Stimulated activated CD4-positive, alpha-beta T cell treated with anti-CD3 and anti-CD28 coated beads, Interleukin-15, amount 100 ng/mL, for 1 hour (primary cell): ENCODE measurements around the gene RNU6-9.
A peak's percentile ranks its signal among the peaks of the same experiment; 100 is the strongest.

Experiments
- DNase-seq, 2 donors: peaks; one replicate each; pipeline ENCODE4 v3.0.0-alpha.2; 2020; ENCODE audit warnings: low read depth in 1 of 2, low spot score in 1 of 2

The RNU6-9 gene

DNA sequence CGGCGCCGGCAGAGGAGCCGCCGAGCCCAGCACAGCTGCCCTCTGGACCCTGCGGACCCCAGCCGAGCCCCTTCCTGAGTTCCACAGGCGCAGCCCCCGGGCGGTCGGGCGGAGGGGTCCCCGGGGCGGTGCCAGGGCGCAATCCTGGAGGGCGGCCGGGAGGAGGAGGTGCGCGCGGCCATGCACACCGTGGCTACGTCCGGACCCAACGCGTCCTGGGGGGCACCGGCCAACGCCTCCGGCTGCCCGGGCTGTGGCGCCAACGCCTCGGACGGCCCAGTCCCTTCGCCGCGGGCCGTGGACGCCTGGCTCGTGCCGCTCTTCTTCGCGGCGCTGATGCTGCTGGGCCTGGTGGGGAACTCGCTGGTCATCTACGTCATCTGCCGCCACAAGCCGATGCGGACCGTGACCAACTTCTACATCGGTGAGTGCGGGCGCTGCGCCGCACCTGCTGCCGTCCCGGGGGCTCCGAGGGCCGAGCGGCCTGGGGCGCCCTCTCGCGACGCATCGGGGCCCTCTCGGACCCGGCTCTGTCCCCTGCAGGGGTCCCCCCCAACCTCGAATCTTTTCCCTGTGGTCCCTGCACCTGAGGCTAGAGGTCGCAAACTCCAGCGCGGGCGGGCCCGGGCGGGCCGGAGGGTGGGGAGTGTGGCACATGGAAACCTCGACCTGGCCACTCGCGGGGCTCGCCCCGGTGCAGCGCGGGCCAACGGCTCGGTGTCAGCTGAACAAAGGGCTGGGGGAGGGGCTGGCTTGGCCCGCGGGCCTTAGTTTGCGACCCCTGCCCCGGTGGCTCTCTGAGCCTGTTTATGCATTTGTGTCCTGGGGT lies 24.3 kb downstream of the RNU6-9 start, which contains the start of gene KISS1R:
Gene KISS1R, plus strand, starts transcription at position 11 of the 829 bp plus-strand sequence. Its CDS starts 170 bp downstream, at position 181.
- DNase-seq = no peak

DNA sequence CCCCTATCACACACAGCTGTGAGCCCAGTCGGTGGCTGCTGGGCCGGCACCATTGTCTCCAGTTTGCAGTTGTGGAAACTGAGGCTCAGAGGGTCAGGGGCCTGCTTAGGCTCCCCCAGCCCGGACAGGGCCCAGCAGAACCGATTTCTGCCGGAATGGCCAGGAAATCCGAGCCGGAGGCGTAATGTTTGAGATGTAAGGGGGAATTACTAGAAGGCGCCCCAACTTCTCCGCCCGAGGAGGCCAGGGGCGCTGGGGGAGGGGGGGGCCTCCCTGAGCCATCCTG lies 24.8 kb downstream of the RNU6-9 start:
- no peak for DNase-seq

DNA sequence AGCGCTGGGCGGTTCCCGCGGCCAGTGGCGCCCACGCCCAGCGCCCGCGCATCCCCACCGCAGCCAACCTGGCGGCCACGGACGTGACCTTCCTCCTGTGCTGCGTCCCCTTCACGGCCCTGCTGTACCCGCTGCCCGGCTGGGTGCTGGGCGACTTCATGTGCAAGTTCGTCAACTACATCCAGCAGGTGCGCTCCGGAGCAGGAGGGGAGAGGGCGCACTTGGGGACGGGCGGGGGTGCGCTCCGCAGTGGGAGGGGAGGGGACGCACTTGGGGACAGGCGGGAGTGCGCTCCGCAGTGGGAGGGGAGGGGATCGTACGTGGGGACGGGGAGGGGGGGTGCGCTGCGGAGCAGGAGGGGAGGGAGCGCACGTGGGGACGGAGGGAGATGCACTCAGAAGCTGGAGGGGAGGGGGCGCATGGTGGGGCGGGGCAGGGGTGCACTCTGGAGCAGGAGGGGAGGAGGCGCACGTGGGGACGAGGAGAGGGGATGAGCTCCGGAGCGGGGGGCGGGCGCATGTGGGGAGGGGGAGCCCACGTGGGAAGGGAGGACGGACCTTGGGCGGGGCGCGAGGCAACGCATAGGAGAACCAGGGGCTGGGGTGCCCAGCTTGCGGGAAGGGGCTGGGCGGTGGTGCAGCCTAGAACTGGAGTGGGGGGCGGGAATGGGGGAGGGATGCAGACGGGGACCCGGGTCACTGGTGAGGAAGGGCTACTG lies 25.4 kb downstream of the RNU6-9 start:
- no peak for DNase-seq

DNA sequence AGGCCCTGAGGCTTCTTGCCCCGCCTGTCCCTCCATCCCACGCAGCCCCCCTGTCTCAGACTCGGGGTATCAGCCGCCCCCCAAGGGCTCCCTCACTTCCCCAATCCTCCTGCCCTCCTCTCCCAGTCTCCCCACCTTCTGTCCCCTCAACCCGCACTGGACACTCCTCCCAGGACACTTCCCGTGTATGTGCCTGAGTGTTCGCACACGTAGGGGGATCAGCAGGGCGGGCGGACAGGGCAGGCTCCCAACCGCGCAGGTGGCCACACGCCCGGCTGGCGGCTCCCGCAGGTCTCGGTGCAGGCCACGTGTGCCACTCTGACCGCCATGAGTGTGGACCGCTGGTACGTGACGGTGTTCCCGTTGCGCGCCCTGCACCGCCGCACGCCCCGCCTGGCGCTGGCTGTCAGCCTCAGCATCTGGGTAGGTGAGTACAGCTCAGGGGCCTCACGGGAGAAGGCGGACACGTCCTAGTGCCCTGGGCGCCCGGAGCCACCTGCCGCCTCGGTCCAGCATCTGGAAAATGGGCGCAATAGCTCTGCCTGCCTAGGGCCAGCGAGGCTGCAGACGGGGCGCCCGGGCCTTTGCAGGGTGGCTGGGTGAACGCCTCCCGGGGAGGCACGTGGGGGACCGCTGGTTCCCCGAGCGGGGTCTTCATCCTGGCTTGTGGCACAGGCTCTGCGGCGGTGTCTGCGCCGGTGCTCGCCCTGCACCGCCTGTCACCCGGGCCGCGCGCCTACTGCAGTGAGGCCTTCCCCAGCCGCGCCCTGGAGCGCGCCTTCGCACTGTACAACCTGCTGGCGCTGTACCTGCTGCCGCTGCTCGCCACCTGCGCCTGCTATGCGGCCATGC lies 26.1 kb downstream of the RNU6-9 start:
- DNase-seq = peak in 1 of 2 donors; percentile 27

DNA sequence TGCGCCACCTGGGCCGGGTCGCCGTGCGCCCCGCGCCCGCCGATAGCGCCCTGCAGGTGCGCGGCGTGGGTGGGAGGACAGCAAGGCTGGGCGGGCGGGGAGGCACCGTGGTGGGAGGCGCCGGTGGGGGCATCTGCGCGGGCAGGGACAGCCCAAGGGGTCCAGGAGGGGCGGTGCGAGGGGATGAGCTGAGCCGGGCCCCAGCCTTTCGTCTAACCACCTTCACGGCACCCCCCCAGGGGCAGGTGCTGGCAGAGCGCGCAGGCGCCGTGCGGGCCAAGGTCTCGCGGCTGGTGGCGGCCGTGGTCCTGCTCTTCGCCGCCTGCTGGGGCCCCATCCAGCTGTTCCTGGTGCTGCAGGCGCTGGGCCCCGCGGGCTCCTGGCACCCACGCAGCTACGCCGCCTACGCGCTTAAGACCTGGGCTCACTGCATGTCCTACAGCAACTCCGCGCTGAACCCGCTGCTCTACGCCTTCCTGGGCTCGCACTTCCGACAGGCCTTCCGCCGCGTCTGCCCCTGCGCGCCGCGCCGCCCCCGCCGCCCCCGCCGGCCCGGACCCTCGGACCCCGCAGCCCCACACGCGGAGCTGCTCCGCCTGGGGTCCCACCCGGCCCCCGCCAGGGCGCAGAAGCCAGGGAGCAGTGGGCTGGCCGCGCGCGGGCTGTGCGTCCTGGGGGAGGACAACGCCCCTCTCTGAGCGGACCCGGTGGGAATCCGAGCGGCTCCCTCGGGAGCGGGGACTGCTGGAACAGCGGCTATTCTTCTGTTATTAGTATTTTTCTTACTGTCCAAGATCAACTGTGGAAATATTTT lies 27.0 kb downstream of the RNU6-9 start:
- peak in 1 of 2 donors; percentile 51 for DNase-seq

DNA sequence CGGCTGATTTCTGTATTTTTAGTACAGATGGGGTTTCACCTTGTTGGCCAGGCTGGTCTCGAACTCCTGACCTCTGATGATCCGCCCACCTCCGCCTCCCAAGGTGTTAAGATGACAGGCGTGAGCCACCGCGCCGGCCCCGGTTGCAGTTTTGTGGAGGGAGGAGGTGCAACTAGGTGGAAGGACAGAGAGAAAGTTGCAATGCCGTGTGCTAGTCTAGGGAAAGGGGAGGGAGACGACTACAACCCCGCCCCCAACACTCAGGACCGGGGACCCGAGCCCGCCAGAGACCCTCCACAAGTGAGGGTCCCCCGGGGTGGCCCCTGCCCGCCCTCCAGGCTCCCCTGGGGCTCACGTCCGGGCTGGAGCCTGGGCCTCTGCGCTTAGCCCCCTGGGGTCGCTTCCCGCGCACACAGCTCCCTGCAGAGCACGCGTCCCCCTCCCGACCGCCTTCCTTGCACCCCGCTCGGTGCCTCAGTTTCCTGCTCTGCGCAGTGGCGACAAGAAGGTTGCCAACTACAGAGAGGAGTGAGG lies 31.3 kb downstream of the RNU6-9 start:
- no peak for DNase-seq

DNA sequence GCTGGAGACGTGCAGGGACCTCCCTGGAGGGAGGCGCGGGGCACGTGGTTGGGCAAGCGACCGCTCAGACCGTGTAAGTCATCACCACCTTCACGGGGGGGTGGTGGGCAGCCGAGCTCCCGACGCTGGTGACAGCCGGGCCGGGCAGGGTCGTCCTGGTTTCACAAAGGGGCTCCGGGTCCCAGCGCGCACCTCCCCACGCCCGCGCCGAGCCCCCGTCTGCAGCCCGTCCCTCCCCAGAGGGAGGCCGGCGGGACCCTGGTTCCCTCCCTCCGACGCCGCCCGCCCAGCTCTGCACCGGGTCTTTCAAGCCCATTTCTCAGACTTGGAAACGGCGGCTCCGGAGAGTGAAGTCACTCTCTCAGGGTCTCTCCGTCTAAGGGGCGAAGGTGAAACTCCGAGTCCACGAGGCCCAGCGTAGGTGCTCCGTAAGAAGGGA lies 31.8 kb downstream of the RNU6-9 start:
- no peak for DNase-seq

DNA sequence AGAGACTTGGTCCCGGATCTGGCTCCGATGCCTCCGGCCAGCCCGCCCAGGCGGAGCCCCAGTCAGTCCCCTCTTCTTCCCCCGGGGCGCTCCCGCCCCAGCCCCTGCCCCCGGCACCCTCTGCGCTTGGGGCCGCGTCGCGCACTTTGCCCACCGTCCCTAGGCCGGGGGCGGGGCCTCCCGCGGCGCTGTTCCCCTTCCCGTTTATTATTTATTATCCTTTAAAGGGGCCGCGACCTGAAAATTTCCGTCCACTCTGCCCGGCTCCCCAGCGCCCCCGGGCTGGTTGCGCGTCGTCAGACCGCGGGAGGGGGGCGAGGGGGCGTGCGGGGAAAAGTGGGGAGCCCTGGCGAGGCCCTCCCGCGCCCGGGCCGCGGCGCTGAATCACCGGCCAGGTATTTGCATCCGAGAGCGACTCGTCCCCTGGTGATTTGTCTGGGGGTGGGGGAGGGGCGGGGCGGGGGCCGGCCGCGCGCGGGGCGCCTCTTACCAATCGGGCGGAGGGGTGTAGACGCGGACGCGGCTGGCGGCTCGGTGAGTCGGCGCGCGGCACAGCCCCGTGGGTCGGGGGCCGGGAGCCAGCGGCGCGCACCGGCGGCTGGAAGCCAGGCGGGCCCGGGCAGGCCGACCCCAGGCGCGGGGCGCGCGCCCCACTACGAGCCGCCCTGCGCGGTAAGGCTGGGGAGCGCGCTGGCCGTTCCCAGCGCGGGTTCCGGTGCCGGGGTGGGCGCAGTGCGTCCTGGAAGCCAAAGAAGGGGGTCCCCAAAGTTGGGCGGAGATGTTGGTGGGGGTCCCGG lies 32.4 kb downstream of the RNU6-9 start, which contains the start of gene ARID3A:
Gene ARID3A, plus strand, starts transcription at position 510 of the 797 bp plus-strand sequence. CDS start 3,494 bp downstream, outside the sequence.
- DNase-seq = peak; percentile 60 to 66

DNA sequence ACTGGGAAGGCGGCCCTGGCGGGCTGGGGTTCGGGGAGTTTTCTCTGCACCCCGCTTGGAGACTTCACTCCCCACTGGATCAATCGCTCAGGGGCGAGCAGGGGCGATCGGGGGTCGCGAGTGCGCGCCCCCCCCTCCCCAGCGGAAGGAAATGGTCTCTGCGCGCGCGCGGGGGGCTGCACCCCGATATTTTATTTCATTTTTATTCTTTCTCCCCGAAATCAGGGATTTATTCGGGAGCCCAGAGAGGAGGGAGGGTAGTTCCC lies 33.0 kb downstream of the RNU6-9 start:
- no peak for DNase-seq

DNA sequence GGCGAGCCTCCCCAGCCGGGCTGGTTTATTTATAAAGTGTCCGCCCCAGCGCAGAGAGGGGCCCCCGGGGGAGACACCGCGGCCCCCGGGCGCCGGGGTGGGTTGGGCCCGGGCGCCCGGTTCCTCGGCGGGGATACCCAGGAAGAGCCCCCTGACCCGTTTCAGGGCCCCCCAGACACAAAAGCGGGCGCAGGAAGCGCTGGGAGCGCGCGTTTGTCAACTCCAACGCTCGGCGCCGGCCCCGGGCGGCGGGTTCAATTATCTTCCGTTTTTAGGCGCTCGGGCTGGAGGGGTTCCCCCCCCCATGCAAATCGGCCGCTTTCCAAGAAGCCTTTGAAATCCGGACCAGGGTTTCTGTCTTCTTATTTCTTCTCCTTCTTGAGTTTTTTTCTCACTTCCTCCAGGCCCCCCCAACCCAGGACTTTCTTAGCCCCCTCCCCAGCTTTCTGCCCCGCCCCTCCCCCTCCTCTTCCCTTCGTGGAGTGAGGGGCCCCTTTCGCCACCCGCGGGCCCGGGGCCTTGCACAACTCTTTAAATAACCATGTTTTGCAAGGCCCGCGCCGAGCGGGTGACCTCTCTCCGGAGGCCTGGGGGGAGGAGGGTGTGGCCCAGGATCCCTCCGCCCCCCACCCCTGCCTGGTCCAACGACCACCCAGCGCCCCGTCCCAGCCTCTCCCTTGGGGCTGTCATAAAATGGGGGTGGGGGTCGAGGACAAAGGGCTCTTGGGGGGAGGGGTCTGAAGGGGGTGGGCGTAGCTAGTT lies 33.5 kb downstream of the RNU6-9 start:
- no peak for DNase-seq

DNA sequence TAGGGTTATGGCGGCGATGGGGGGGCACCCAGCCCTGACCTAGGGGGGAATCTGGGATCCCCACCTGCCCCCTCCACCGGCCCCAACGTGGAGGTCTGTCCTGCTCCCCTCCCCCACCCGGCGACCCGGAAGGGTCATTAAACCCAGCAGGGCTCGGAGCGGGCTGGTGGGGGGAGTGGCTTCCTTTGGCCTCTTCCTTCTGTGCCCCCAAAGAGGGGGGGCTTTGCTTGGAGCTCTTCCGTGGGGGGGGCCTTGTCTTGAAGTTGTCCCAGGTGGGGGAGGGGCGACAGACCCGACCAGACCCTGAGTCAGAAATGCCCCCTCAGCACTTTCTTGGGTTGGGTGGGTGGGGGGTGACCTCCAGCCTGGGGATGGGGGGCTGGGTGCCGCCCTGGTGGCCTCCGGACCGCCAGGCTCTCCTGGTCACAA lies 34.1 kb downstream of the RNU6-9 start:
- DNase-seq = no peak

DNA sequence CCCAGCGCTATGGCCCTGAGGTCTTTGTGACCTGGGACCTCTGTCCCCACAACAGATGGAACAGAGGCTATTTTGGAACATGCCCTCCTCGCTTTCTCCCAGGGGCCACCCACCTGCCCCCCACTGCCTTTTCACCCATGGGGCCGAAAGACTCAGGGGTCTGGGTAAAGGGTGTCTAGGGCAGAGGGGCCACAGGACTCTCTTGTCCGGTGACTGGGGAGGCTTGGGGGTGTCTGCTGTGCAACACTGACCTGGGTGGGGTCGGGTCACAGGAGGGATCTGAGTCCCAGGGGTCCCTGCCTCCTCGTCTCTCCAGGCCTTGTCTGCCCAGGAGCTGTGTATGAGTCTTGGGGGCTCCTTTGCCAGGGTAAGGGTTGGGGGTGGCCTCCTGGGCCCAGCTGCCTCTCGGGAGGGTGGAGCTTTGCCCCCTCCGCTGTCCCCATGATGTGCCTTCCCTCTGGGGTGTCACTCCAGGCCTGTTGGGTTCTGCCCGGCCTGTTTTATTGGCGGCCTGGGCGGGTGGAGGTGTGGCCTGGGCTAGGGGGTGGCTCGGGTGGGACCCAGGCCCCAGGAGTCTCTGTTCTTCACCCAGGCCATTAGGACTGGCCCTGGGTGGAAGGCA lies 34.6 kb downstream of the RNU6-9 start:
- no peak for DNase-seq

DNA sequence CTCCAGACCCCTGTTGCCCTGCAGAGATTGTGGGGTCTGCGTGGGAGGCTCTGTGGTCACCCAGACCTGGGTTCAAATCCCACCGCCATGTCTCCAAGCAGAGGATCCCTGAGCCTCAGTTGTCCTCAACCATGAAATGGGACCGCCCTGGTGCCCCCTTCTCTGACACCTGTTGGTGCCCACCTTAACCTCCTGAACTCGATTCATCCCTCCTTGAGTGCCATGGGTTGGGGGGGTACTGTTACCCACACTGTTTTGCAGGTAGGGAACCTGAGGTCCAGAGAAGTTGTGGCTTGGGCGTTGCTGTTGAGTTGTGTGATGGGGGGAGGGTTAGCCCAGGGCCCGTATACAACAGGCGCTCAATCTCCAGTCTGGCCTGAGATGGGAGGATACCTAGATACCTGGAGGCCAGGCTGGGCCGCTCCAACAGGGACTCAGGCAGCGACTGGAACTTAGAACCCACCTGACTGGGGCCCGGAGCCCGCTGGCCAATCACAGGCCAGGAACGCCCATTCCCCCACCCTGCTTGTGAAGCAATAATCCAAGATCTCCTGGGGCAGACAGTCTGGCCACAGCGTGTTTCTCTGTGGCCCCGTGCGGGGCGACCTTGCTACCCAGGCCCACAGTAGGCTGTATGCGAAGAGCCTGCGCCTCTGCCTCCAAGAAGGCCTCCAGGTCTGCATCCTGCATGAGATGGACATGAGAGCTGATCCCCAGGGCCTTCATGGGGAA lies 35.4 kb downstream of the RNU6-9 start:
- no peak for DNase-seq

DNA sequence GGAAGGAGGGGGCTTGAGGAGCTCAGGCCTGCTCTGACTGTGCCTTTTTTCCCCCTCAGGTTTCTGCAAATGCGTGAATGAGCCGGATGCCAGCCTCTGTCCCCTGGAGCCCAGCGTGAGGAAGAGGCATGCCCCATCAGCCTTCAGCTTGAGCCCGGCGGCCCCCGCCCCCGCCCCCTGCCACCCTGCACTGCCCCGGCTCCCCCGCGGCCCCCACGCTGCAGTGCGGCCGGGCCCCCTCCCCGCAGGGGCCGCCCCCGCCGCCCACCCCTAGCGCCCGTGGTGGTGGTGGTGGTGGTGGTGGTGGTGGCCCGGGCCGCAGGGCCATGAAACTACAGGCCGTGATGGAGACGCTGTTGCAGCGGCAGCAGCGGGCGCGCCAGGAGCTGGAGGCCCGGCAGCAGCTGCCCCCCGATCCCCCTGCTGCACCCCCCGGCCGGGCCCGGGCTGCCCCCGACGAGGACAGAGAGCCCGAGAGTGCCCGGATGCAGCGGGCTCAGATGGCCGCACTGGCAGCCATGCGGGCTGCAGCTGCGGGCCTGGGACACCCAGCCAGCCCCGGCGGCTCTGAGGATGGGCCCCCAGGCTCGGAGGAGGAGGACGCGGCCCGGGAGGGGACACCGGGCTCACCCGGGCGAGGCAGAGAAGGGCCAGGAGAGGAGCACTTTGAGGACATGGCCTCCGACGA lies 36.1 kb downstream of the RNU6-9 start:
- no peak for DNase-seq

DNA sequence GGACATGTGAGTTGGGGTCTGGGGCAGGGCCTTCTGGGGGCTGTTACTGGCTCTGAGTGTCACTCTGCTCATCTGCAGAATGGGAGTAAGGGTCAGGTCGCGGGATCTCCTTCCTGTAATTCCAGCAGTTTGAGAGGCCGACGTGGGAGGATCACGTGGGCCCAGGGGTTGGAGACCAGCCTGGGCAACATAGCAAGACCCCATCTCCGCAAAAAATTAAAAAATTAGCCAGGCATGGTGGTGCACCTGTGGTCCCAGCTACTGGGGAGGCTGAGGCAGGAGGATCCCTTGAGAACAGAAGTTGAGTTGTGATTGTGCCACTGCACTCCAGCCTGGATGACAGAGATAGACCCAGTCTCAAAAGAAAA lies 36.6 kb downstream of the RNU6-9 start:
- no peak for DNase-seq

DNA sequence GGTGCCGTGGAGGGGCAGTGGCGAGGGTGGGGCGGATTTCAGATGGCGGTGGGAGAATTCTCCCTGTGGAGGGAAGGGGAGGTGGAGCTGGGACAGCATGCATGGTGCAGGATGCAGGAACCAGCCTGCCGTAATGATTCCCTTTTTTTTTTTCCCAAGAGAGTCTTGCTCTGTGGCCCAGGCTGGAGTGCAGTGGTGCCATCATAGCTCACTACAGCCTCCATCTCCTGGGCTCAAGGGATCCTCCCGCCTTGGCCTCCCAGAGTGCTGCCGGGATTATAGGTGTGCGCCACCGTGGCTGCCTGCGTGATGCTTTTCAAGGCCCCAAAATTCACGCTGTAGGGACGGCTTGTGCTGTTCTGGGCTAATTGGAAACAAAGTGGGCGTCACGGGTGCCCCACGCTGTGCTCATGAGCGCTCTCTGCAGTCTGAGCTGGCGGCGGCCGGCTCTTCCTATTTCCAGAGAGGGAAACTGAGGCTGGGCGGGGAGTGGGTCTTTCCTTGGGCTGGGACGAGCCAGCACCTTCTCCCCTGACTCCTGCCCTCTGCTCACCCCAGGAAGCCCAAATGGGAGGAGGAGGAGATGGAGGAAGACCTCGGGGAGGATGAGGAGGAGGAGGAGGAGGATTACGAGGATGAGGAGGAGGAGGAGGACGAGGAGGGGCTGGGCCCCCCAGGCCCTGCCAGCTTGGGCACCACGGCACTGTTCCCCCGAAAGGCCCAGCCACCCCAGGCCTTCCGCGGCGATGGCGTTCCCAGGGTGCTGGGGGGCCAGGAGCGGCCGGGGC lies 38.8 kb downstream of the RNU6-9 start:
- no peak for DNase-seq
